Activated T-cell treated with anti-CD3 and anti-CD28 coated beads for 4 hours (primary cell): ENCODE measurements around the gene MARK1.

Experiments used
- DNase-seq: peaks from one replicate; pipeline ENCODE4 v3.0.0-alpha.2; 2020

Gene MARK1

GRCh38 chr1:220692436-220693228 lies 164.7 kb downstream of the MARK1 start:
- no peak for DNase-seq

GRCh38 chr1:220694866-220695382 lies 167.0 kb downstream of the MARK1 start:
- DNase-seq: no peak

GRCh38 chr1:220695426-220695825 lies 167.5 kb downstream of the MARK1 start:
- DNase-seq: no peak

- no peak for DNase-seq
Measured at GRCh38 chr1:220696226-220696862, 168.4 kb downstream of the MARK1 start.

- no peak for DNase-seq
Measured at GRCh38 chr1:220696863-220697231, 168.9 kb downstream of the MARK1 start.

GRCh38 chr1:220697326-220697725 lies 169.4 kb downstream of the MARK1 start:
- DNase-seq: no peak

GRCh38 chr1:220698607-220699016 lies 170.7 kb downstream of the MARK1 start:
- no peak for DNase-seq

- DNase-seq: no peak
Measured at GRCh38 chr1:220699044-220699443, 171.1 kb downstream of the MARK1 start.

GRCh38 chr1:220700556-220701179 lies 172.7 kb downstream of the MARK1 start:
- no peak for DNase-seq

- DNase-seq: no peak
Measured at GRCh38 chr1:220701974-220702373, 174.0 kb downstream of the MARK1 start.

- DNase-seq: no peak
Measured at GRCh38 chr1:220702733-220703270, 174.9 kb downstream of the MARK1 start.

- no peak for DNase-seq
Measured at GRCh38 chr1:220703305-220703704, 175.4 kb downstream of the MARK1 start.

- DNase-seq: no peak
Measured at GRCh38 chr1:220705782-220706181, 177.8 kb downstream of the MARK1 start.

GRCh38 chr1:220706480-220706879 lies 178.5 kb downstream of the MARK1 start:
- no peak for DNase-seq

- DNase-seq: no peak
Measured at GRCh38 chr1:220707160-220707559, 179.2 kb downstream of the MARK1 start.

- no peak for DNase-seq
Measured at GRCh38 chr1:220708244-220708643, 180.3 kb downstream of the MARK1 start.

GRCh38 chr1:220708936-220709801 lies 181.2 kb downstream of the MARK1 start:
- DNase-seq: no peak

- DNase-seq: no peak
Measured at GRCh38 chr1:220710333-220710732, 182.4 kb downstream of the MARK1 start.

GRCh38 chr1:220711056-220711809 lies 183.3 kb downstream of the MARK1 start:
- DNase-seq: no peak
